Measurements from ENCODE around the gene OR4D1.

OR4D1 gene

GRCh38 chr17:58148609-58149008 lies 425 bp downstream of the OR4D1 start:
- H3K18ac ChIP-seq (ENCODE audit: low read depth in 1 of 2, low read length in 2 of 2): no peak overlapping the region

GRCh38 chr17:58150394-58150793 lies 2.2 kb downstream of the OR4D1 start:
- DNase-seq: no peak
- 62% methylated on average over 6 of the region's 6 CpGs for WGBS

More at GRCh38 chr17:58148609-58149008, 425 bp downstream of the OR4D1 start:
- Histone ChIP-seq H3K9ac (ENCODE audit: low read length) (no peak overlapping the region), H4K91ac (ENCODE audit: low read length) (no peak overlapping the region), H3K27me3 (ENCODE audit: control insufficient read depth in 1 of 2, insufficient read depth in 1 of 2, low read length in 2 of 2) (peaks cover 26 to 45% of the 10 kb centered on the region in 2 experiments), H3K4me1 (ENCODE audit: control insufficient read depth, insufficient read depth, low read depth, low read length) (no peaks in the 10 kb centered on the region), H3K79me1 (replicated peaks; ENCODE audit: low read length, poor library complexity, severe bottlenecking) (no peaks in the 10 kb centered on the region), H3K4me3 (ENCODE audit: insufficient read depth in 1 of 2, low read depth in 1 of 2, low read length in 2 of 2) (no peak overlapping the region), H2BK5ac (ENCODE audit: low read depth, low read length, poor library complexity, severe bottlenecking) (no peak overlapping the region), H2AK5ac (ENCODE audit: low read length, severe bottlenecking) (no peak overlapping the region), H2BK120ac (ENCODE audit: low read depth, low read length) (no peak overlapping the region), H3K14ac (ENCODE audit: low read length in 2 of 2) (no peak overlapping the region), H3K4me2 (ENCODE audit: low read length, poor library complexity, severe bottlenecking) (no peak overlapping the region), H2AFZ (ENCODE audit: low read depth, low read length) (no peak overlapping the region), H3K4ac (ENCODE audit: low read depth in 1 of 2, low read length in 2 of 2) (no peak overlapping the region), H2BK12ac (ENCODE audit: low read length in 2 of 2) (no peak overlapping the region), H3K9me3 (ENCODE audit: control insufficient read depth, low read length) (peaks cover 19% of the 10 kb centered on the region), H3K36me3 (ENCODE audit: control insufficient read depth in 1 of 2, insufficient read depth in 2 of 2, low read depth in 1 of 2, low read length in 2 of 2) (no peaks in the 10 kb centered on the region), H4K8ac (ENCODE audit: low read length) (no peak overlapping the region), H3K27ac (ENCODE audit: low read length, poor library complexity, severe bottlenecking) (no peak overlapping the region), H3K23ac (ENCODE audit: low read length in 2 of 2) (no peak overlapping the region), H2BK15ac (ENCODE audit: low read depth, poor library complexity, severe bottlenecking) (no peak overlapping the region)
- no peak for DNase-seq
- 27% methylated on average over 1 of the region's 3 CpGs for WGBS

GRCh38 chr17:58153046-58153445 lies 4.9 kb downstream of the OR4D1 start:
- H4K8ac ChIP-seq (ENCODE audit: low read length): no peak overlapping the region
- H3K4ac ChIP-seq (ENCODE audit: low read depth in 1 of 2, low read length in 2 of 2): no peak overlapping the region
- H2BK5ac ChIP-seq (ENCODE audit: low read depth, low read length, poor library complexity, severe bottlenecking): no peak overlapping the region
- WGBS: 78% methylated on average over 2 of the region's 2 CpGs
- H2AFZ ChIP-seq (ENCODE audit: low read depth, low read length): no peak overlapping the region
- H3K9me3 ChIP-seq (ENCODE audit: control insufficient read depth, low read length): no peaks in the 10 kb centered on the region
- H3K4me2 ChIP-seq (ENCODE audit: low read length, poor library complexity, severe bottlenecking): no peak overlapping the region
- H2BK120ac ChIP-seq (ENCODE audit: low read depth, low read length): no peak overlapping the region
- H2AK5ac ChIP-seq (ENCODE audit: low read length, severe bottlenecking): no peak overlapping the region
- no peak overlapping the region for H3K27ac ChIP-seq (ENCODE audit: low read length, poor library complexity, severe bottlenecking)
- H3K4me1 ChIP-seq (ENCODE audit: control insufficient read depth, insufficient read depth, low read depth, low read length): peaks cover 7% of the 10 kb centered on the region
- no peak overlapping the region for H4K91ac ChIP-seq (ENCODE audit: low read length)
- H3K9ac ChIP-seq (ENCODE audit: low read length): no peak overlapping the region
- H3K27me3 ChIP-seq (ENCODE audit: control insufficient read depth in 1 of 2, insufficient read depth in 1 of 2, low read length in 2 of 2): peaks cover 53 to 81% of the 10 kb centered on the region in 2 experiments
- no peaks in the 10 kb centered on the region for H3K79me1 ChIP-seq (replicated peaks; ENCODE audit: low read length, poor library complexity, severe bottlenecking)
- H3K14ac ChIP-seq (ENCODE audit: low read length in 2 of 2): no peak overlapping the region
- no peak overlapping the region for H2BK12ac ChIP-seq (ENCODE audit: low read length in 2 of 2)
- H3K18ac ChIP-seq (ENCODE audit: low read depth in 1 of 2, low read length in 2 of 2): no peak overlapping the region
- no peaks in the 10 kb centered on the region for H3K36me3 ChIP-seq (ENCODE audit: control insufficient read depth in 1 of 2, insufficient read depth in 2 of 2, low read depth in 1 of 2, low read length in 2 of 2)
- DNase-seq: no peak
- no peak overlapping the region for H3K23ac ChIP-seq (ENCODE audit: low read length in 2 of 2)
- H2BK15ac ChIP-seq (ENCODE audit: low read depth, poor library complexity, severe bottlenecking): no peak overlapping the region
- H3K4me3 ChIP-seq (ENCODE audit: insufficient read depth in 1 of 2, low read depth in 1 of 2, low read length in 2 of 2): no peak overlapping the region

More at GRCh38 chr17:58150394-58150793, 2.2 kb downstream of the OR4D1 start:
- Histone ChIP-seq H3K4ac (ENCODE audit: low read depth in 1 of 2, low read length in 2 of 2) (no peak overlapping the region), H3K36me3 (ENCODE audit: control insufficient read depth in 1 of 2, insufficient read depth in 2 of 2, low read depth in 1 of 2, low read length in 2 of 2) (no peaks in the 10 kb centered on the region), H3K4me3 (ENCODE audit: insufficient read depth in 1 of 2, low read depth in 1 of 2, low read length in 2 of 2) (no peak overlapping the region), H3K9me3 (ENCODE audit: control insufficient read depth, low read length) (peaks cover 7% of the 10 kb centered on the region), H4K91ac (ENCODE audit: low read length) (no peak overlapping the region), H2BK12ac (ENCODE audit: low read length in 2 of 2) (no peak overlapping the region), H3K27ac (ENCODE audit: low read length, poor library complexity, severe bottlenecking) (no peak overlapping the region), H4K8ac (ENCODE audit: low read length) (no peak overlapping the region), H3K79me1 (replicated peaks; ENCODE audit: low read length, poor library complexity, severe bottlenecking) (no peaks in the 10 kb centered on the region), H3K4me1 (ENCODE audit: control insufficient read depth, insufficient read depth, low read depth, low read length) (no peaks in the 10 kb centered on the region), H2AFZ (ENCODE audit: low read depth, low read length) (no peak overlapping the region), H2AK5ac (ENCODE audit: low read length, severe bottlenecking) (no peak overlapping the region), H3K27me3 (ENCODE audit: control insufficient read depth in 1 of 2, insufficient read depth in 1 of 2, low read length in 2 of 2) (peaks cover 34 to 63% of the 10 kb centered on the region in 2 experiments), H3K14ac (ENCODE audit: low read length in 2 of 2) (no peak overlapping the region), H3K9ac (ENCODE audit: low read length) (no peak overlapping the region), H3K18ac (ENCODE audit: low read depth in 1 of 2, low read length in 2 of 2) (no peak overlapping the region), H2BK120ac (ENCODE audit: low read depth, low read length) (no peak overlapping the region), H2BK5ac (ENCODE audit: low read depth, low read length, poor library complexity, severe bottlenecking) (no peak overlapping the region), H3K23ac (ENCODE audit: low read length in 2 of 2) (no peak overlapping the region), H3K4me2 (ENCODE audit: low read length, poor library complexity, severe bottlenecking) (no peak overlapping the region), H2BK15ac (ENCODE audit: low read depth, poor library complexity, severe bottlenecking) (no peak overlapping the region)

- H4K91ac ChIP-seq (ENCODE audit: low read length): no peak overlapping the region
Observed at GRCh38 chr17:58153671-58154070, 5.5 kb downstream of the OR4D1 start.

More at GRCh38 chr17:58153671-58154070, 5.5 kb downstream of the OR4D1 start:
- H2AK5ac ChIP-seq (ENCODE audit: low read length, severe bottlenecking): no peak overlapping the region
- no peak overlapping the region for H3K14ac ChIP-seq (ENCODE audit: low read length in 2 of 2)
- no peak overlapping the region for H2BK12ac ChIP-seq (ENCODE audit: low read length in 2 of 2)
- no peaks in the 10 kb centered on the region for H3K36me3 ChIP-seq (ENCODE audit: control insufficient read depth in 1 of 2, insufficient read depth in 2 of 2, low read depth in 1 of 2, low read length in 2 of 2)
- no peaks in the 10 kb centered on the region for H3K9me3 ChIP-seq (ENCODE audit: control insufficient read depth, low read length)
- H2BK5ac ChIP-seq (ENCODE audit: low read depth, low read length, poor library complexity, severe bottlenecking): no peak overlapping the region
- no peak overlapping the region for H3K23ac ChIP-seq (ENCODE audit: low read length in 2 of 2)
- H3K4ac ChIP-seq (ENCODE audit: low read depth in 1 of 2, low read length in 2 of 2): no peak overlapping the region
- no peak for DNase-seq
- no peak overlapping the region for H2BK120ac ChIP-seq (ENCODE audit: low read depth, low read length)
- H3K4me1 ChIP-seq (ENCODE audit: control insufficient read depth, insufficient read depth, low read depth, low read length): peaks cover 7% of the 10 kb centered on the region
- H3K4me2 ChIP-seq (ENCODE audit: low read length, poor library complexity, severe bottlenecking): no peak overlapping the region
- no peak overlapping the region for H3K9ac ChIP-seq (ENCODE audit: low read length)
- no peak overlapping the region for H3K27ac ChIP-seq (ENCODE audit: low read length, poor library complexity, severe bottlenecking)
- H2AFZ ChIP-seq (ENCODE audit: low read depth, low read length): no peak overlapping the region
- no peak overlapping the region for H3K4me3 ChIP-seq (ENCODE audit: insufficient read depth in 1 of 2, low read depth in 1 of 2, low read length in 2 of 2)
- no peaks in the 10 kb centered on the region for H3K79me1 ChIP-seq (replicated peaks; ENCODE audit: low read length, poor library complexity, severe bottlenecking)
- no peak overlapping the region for H2BK15ac ChIP-seq (ENCODE audit: low read depth, poor library complexity, severe bottlenecking)
- no peak overlapping the region for H4K8ac ChIP-seq (ENCODE audit: low read length)
- peaks cover 52 to 79% of the 10 kb centered on the region in 2 experiments for H3K27me3 ChIP-seq (ENCODE audit: control insufficient read depth in 1 of 2, insufficient read depth in 1 of 2, low read length in 2 of 2)
- no peak overlapping the region for H3K18ac ChIP-seq (ENCODE audit: low read depth in 1 of 2, low read length in 2 of 2)

Data from mesenchymal stem cell (in vitro differentiated cells and primary cell).